NCI-H1092 treated with DMSO at 0.1 percent for 48 hours (cell line): ENCODE data around the gene SLC25A40.
"Not testable (repeated sequence)": the region's sequence is repeated elsewhere in the genome, so short reads cannot be mapped to it uniquely, and the experiment has no call there.

ENCODE experiments used
- DNase-seq: peaks from one replicate; lab custom pipeline; 2025; lab: John Stamatoyannopoulos, UW

The SLC25A40 gene

GRCh38 chr7:87876040-87876868, at the start of gene SLC25A40, which contains the start of gene DBF4:
Gene SLC25A40, minus strand, starts transcription at chr7:87876360. Its CDS starts 17,633 bp downstream, at chr7:87858727.
Gene DBF4, plus strand, starts transcription at chr7:87876493. Its CDS starts 240 bp downstream, at chr7:87876733.
- DNase-seq: peak; percentile 99

- DNase-seq: not testable (repeated sequence)
Observed at GRCh38 chr7:87922759-87923395, 46.7 kb upstream of the SLC25A40 start.

DNA sequence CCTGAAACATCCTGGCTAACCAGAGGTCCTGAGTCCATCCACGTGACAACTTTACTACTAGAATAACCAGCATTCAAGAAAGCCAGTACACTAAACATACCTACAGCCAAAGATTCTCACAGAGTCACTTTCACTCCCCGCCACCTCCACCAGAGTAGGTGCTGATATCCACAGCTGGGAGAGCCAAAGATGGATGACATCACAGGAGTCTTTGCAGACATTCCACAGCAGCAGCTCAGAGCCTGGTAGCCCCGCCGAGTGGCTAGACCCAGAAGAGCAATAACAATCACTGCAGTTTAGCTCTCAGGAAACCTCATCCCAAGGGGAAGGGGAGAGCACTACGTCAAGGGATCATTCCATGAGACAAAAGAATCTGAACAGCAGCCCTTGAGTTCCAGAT, 44.4 kb upstream of the SLC25A40 start:
- no peak for DNase-seq

GRCh38 chr7:87919875-87920274, 43.7 kb upstream of the SLC25A40 start:
- DNase-seq: no peak

GRCh38 chr7:87918740-87919139, 42.6 kb upstream of the SLC25A40 start:
- DNase-seq: no peak

GRCh38 chr7:87912121-87912520, 36.0 kb upstream of the SLC25A40 start:
- DNase-seq: no peak

DNA sequence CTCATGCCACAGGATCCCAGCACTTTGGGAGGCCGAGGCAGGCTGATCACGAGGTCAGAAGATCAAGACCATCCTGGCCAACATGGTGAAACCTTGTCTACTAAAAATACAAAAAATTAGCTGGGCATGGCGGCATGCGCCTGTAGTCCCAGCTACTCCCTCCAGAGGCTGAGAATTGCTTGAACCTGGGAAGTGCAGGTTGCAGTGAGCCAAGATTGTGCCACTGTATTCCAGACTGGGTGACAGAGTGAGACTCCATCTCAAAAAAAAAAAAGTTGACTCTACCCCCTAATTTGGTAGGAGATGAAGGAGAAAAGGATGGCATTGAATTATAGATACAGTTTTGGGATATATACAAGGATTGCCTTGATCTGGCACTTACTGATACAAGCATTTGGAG, 32.7 kb upstream of the SLC25A40 start:
- DNase-seq: not testable (repeated sequence)

DNA sequence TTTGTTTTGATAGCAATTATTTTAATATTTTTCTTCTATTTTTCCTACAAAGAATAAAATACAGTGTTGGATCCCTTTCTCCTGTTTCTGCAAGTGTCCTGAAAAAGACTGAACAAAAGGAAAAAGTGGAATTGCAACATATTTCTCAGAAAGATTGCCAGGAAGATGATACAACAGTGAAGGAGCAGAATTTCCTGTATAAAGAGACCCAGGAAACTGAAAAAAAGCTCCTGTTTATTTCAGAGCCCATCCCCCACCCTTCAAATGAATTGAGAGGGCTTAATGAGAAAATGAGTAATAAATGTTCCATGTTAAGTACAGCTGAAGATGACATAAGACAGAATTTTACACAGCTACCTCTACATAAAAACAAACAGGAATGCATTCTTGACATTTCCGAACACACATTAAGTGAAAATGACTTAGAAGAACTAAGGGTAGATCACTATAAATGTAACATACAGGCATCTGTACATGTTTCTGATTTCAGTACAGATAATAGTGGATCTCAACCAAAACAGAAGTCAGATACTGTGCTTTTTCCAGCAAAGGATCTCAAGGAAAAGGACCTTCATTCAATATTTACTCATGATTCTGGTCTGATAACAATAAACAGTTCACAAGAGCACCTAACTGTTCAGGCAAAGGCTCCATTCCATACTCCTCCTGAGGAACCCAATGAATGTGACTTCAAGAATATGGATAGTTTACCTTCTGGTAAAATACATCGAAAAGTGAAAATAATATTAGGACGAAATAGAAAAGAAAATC, 31.2 kb upstream of the SLC25A40 start:
- not testable (repeated sequence) for DNase-seq

GRCh38 chr7:87899255-87899654, 23.1 kb upstream of the SLC25A40 start:
- DNase-seq: no peak

DNA sequence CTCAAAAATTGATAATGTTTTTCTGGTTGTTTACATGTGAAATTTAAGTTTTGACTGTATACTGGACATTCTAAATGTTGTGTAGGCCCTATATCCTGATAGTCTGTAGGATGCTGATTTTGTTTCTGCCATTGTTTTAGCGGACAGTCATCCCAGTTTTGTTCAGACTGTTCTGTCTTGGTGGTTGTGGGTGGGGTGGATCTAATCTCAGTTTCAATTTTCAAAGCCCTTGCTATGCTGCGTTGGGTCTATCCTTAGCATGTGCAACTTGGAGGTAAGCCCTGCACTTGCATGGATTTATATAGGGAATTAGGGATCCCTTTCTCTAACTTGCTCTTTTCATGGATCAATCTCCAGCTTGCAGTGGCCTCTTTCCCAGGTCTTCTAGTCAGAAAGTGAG, 19.2 kb upstream of the SLC25A40 start:
- no peak for DNase-seq

- peak; percentile 37 for DNase-seq
Observed at GRCh38 chr7:87886875-87887274, 10.7 kb upstream of the SLC25A40 start.

DNA sequence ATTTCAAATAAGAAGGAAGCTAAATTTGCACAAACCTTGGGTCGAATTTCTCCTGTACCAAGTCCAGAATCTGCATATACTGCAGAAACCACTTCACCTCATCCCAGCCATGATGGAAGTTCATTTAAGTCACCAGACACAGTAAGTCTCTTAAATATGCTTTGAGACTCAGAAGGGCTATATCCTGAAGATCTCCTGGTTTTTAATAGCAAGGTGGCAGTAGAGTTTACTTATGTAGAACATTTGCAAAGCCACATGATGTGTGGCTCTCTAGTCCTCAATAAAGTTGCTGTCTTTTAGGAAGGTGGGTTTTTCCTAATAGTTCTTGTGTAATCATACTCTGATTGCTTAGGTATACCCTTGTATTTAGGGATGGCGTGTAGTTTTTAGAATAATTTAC, 8.9 kb upstream of the SLC25A40 start:
- DNase-seq: no peak

GRCh38 chr7:87882151-87882937, 6.2 kb upstream of the SLC25A40 start:
- no peak for DNase-seq

DNA sequence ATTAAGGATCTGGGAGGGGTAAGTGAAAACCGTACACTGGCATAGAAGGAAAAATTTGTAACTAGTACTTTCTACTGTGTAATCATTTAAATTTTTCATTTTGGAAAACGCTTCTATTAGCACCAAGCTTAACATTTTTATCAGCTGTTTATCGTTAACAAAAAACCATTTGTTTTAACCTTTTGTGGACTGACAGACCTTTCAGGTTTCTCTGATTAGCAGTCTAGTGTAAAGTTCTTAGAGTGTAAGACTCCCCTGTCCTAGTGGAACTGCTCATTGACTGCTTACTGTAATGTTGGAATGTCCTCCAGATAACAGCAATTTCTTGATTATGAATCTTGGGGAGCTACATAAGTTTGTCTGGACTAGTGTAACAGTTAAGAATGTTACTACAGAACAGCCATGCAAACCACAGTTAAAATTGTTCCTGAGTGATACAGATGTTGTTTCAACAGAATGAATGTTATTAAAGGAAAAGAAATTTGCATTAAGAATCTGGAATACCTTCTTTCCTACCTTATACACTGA, 2.1 kb upstream of the SLC25A40 start:
- DNase-seq: no peak

DNA sequence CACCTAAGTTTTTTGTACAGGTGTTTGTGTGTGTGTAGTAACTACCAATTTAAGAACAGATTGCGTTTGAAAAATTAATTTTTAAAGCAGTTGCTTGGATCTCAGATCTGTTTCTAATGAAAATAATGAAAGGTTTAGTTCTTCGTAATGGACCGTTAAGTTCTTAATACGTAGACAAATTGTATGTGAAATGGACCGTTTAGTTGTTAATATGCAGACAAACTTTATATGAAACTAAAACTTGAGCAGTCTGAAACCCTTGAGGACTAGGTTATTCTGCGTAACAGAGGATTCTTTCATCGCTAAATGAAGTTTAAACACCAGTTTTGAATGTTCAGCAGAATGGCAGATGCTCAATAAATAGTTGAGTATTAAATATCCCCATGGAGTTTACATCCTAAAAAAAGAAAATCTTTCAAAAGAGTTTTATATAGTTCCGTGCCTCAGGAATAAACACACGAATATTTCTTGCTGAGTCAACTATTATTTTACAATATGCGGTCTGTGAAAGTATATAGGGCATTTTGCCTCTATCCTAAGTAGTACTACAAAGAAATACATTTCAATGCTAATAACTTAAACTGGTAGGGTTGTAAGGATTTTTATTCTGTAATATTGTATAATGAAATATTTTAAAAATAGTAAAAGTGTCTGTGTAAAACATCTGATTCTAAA, 1.3 kb upstream of the SLC25A40 start:
- peak; percentile 9 for DNase-seq

DNA sequence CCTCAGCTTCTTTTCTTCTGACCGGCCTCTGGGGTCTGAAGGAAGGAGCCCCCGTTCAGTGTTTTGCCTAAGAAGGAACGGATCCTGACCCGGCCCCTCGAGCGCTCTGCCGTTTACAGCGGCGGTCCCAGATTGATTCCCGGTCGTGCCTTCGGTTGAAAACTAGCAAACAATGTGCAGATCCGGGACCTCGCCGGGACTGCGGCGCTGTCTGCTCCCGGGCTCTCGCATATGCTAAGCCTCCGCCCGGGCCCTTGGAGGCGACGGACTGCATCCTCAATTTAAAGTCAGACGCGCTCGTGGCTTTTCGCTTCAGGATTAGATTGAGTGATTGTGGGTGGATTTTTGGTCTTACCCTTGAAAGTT, 692 bp upstream of the SLC25A40 start:
- DNase-seq: peak; percentile 83

DNA sequence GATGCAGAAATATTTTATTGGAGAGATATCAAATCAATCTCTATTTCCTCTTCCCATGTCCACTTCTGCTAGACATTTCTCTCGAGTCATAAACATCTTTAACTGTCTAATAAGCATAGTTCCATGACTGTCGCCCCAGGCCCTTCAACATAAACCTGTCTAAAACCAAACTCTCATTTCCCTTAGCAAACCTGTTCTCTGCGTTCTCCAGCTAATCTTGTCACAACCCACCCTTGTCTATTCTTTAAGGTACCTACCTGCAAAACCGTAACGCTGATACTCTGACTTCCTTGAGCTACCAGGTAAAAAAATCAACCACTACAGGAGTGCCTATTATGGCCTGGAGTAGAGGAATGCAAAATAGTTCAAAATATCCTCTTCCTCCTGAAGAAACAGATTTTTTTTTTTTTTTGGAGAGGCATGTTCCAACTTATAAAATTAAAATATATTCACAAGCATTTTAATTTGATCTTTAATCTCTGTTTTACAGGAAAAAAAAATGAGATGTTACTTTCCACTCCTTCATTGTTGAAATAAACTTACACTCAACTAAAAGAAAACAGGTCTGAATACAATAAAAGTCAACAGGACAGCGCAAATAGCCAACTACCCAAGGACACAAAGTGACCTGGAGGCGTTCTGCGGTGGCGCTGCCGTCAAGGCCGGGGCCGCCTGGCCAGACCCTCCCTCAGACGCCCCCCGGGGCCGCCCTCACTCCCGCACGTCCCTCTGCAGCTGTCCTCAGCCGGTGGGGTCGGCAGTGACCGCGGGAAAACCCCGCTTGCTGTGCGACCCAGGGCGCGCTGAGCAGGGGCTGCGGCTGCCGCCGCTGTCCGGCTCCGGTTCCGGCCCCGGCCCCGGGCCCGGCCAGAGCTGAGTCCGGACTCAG, 765 bp downstream of the SLC25A40 start:
- DNase-seq: peak; percentile 64

- DNase-seq: no peak
Observed at GRCh38 chr7:87874066-87874465, 2.1 kb downstream of the SLC25A40 start.

GRCh38 chr7:87873328-87873727, 2.8 kb downstream of the SLC25A40 start:
- not testable (repeated sequence) for DNase-seq

GRCh38 chr7:87872346-87872745, 3.8 kb downstream of the SLC25A40 start:
- no peak for DNase-seq
